ENCODE data around the gene GCM1. TPM values are rescaled to one million over a fixed set of nuclear protein-coding genes. Genes with fewer than 3 reads are reported as not detected.

GCM1 gene
- polyA plus RNA-seq, 3 donors: 0.08 TPM; not detected in 2

GRCh38 chr6:53162606-53163005 lies 14.0 kb upstream of the GCM1 start:
- peak overlapping the region in 1 of 2 donors; percentile 58 for H3K27ac ChIP-seq (ENCODE audit: low read depth in 1 of 2, low read length in 2 of 2)
- H3K27me3 ChIP-seq (ENCODE audit: control insufficient read depth in 2 of 2, insufficient read depth in 2 of 2, low read length in 2 of 2): no peaks in the 10 kb centered on the region
- Mint-ChIP-seq H3K27ac (peak overlapping the region in 6 of 7 donors; percentile 6 to 73 (median 38)), H3K27me3 (ENCODE audit: low read depth in 3 of 3) (peaks cover 2 to 4% (median 3%) of the 10 kb centered on the region in 3 donors), H3K4me3 (peak overlapping the region in 1 of 2 donors; percentile 58), H3K4me1 (peaks cover 20% of the 10 kb centered on the region), H3K36me3 (no peaks in the 10 kb centered on the region), H3K9me3 (peaks cover 0 to 4% (median 2%) of the 10 kb centered on the region in 7 donors)
- H3K4me2 ChIP-seq (replicated peaks; ENCODE audit: extremely low read depth, low read length, poor library complexity, severe bottlenecking): peak overlapping the region; percentile 36
- peaks cover 7 to 10% of the 10 kb centered on the region in 2 donors for H3K4me1 ChIP-seq (ENCODE audit: control insufficient read depth in 1 of 2, insufficient read depth in 2 of 2, low read length in 2 of 2)
- no peak overlapping the region for H3K9ac ChIP-seq (ENCODE audit: insufficient read depth, low read length, poor library complexity, severe bottlenecking)
- WGBS (ENCODE audit: insufficient coverage): no CpG with 5 or more reads among the region's 1 CpG
- no peaks in the 10 kb centered on the region for H3K9me3 ChIP-seq (replicated peaks in 1 of 2; ENCODE audit: control insufficient read depth in 1 of 2, insufficient read depth in 1 of 2, low read length in 2 of 2)
- TF ChIP-seq CTCF (IDR thresholded peaks at IDR 0.05): no peak
- H3K4me3 ChIP-seq (replicated peaks in 1 of 3; ENCODE audit: low read depth in 2 of 3, low read length in 3 of 3): peak overlapping the region in 1 of 3 experiments; percentile 17
- no peaks in the 10 kb centered on the region for H3K36me3 ChIP-seq (replicated peaks in 1 of 2; ENCODE audit: control insufficient read depth in 1 of 2, insufficient read depth in 2 of 2, low read length in 2 of 2)
- peak; percentile 20 to 28 (median 25) for DNase-seq
- no peaks in the 10 kb centered on the region for H4K20me1 ChIP-seq (ENCODE audit: insufficient read depth, low read length)
- H3K79me2 ChIP-seq (ENCODE audit: insufficient read depth, low read length): no peaks in the 10 kb centered on the region
- H2AFZ ChIP-seq (ENCODE audit: insufficient read depth, low read depth, low read length, poor library complexity, severe bottlenecking): peak overlapping the region; percentile 61
- intact Hi-C loops (cut with micrococcal nuclease): loop anchor here in 1 of 2 donors (10.0 kb wide), 1 partner anchor 492 kb away; no protein-coding TSS in a partner anchor

- Histone ChIP-seq H3K9me3 (replicated peaks in 1 of 2; ENCODE audit: control insufficient read depth in 1 of 2, insufficient read depth in 1 of 2, low read length in 2 of 2) (no peaks in the 10 kb centered on the region), H3K79me2 (ENCODE audit: insufficient read depth, low read length) (no peaks in the 10 kb centered on the region), H3K4me1 (ENCODE audit: control insufficient read depth in 1 of 2, insufficient read depth in 2 of 2, low read length in 2 of 2) (peaks cover 7 to 10% of the 10 kb centered on the region in 2 donors), H3K9ac (ENCODE audit: insufficient read depth, low read length, poor library complexity, severe bottlenecking) (no peak overlapping the region), H4K20me1 (ENCODE audit: insufficient read depth, low read length) (no peaks in the 10 kb centered on the region), H3K4me3 (replicated peaks in 1 of 3; ENCODE audit: low read depth in 2 of 3, low read length in 3 of 3) (no peak overlapping the region), H3K36me3 (replicated peaks in 1 of 2; ENCODE audit: control insufficient read depth in 1 of 2, insufficient read depth in 2 of 2, low read length in 2 of 2) (no peaks in the 10 kb centered on the region), H2AFZ (ENCODE audit: insufficient read depth, low read depth, low read length, poor library complexity, severe bottlenecking) (peak overlapping the region; percentile 14), H3K27me3 (ENCODE audit: control insufficient read depth in 2 of 2, insufficient read depth in 2 of 2, low read length in 2 of 2) (no peaks in the 10 kb centered on the region), H3K4me2 (replicated peaks; ENCODE audit: extremely low read depth, low read length, poor library complexity, severe bottlenecking) (no peak overlapping the region), H3K27ac (ENCODE audit: low read depth in 1 of 2, low read length in 2 of 2) (no peak overlapping the region)
- peaks cover 20% of the 10 kb centered on the region for H3K4me1 Mint-ChIP-seq
- H3K36me3 Mint-ChIP-seq: no peaks in the 10 kb centered on the region
- H3K27ac Mint-ChIP-seq: no peak overlapping the region
- no peak for TF ChIP-seq CTCF (IDR thresholded peaks at IDR 0.05)
- WGBS (ENCODE audit: insufficient coverage): 40% methylated on average over 1 of the region's 3 CpGs
- H3K27me3 Mint-ChIP-seq (ENCODE audit: low read depth in 3 of 3): peaks cover 2 to 4% (median 3%) of the 10 kb centered on the region in 3 donors
- H3K4me3 Mint-ChIP-seq: no peak overlapping the region
- intact Hi-C loops (cut with micrococcal nuclease): loop anchor here in 1 of 2 donors (10.0 kb wide), 1 partner anchor 493 kb away; no protein-coding TSS in a partner anchor
- peaks cover 0 to 4% (median 2%) of the 10 kb centered on the region in 7 donors for H3K9me3 Mint-ChIP-seq
- no peak for DNase-seq
Observed at GRCh38 chr6:53161481-53162009, 12.9 kb upstream of the GCM1 start.
